K562 (cell line): ENCODE results near the gene ZNF641. TPM values are rescaled to one million over a fixed set of nuclear protein-coding genes. Genes with fewer than 3 reads are reported as not detected.

Experiments used
- ATAC-seq: fragments of 200-7000 bp; cut with Tn5 transposase; 3 replicates; pipeline ENCODE4 v1.9.1; 2020; ENCODE audit warnings: moderate library complexity
- BruUV-seq: library from RNA; stranded (reverse); fragments of 400-500 nt; replicated peaks from 2 replicates; lab custom pipeline; 2021; lab: Mats Ljungman, UMichigan
- CTCF ChIA-PET: fragments of 300-600 bp; formaldehyde crosslinking; extraction: SDS; loops from one replicate; lab custom pipeline; 2021; ENCODE audit warnings: low intra/inter-chr PET ratio; lab: Yijun Ruan, JAX
- POLR2A ChIA-PET: fragments of 300-600, 350-650 bp; sonication (Branson Sonifier 250); formaldehyde crosslinking; extraction: SDS; loops from one replicate; lab custom pipeline; 2021; ENCODE audit warnings: antibody characterized with exemption, inconsistent platforms; lab: Yijun Ruan, JAX
- DNase-seq, 4 experiments: peaks; one replicate each; pipeline versions ENCODE4 v3.0.0 to v3.0.0-alpha.2; 2011 to 2018; ENCODE audit warnings: low spot score in 3 of 4, mixed read lengths in 3 of 4; ENCODE audit errors: extremely low read depth in 1 of 4
- FAIRE-seq: peaks from 2 replicates; lab custom pipeline; 2011; peaks lifted over from hg19 to GRCh38; lab: Jason Lieb, UNC
- H2AFZ ChIP-seq: 2 replicates; pipeline ENCODE4 v1.6.0; 2011; ENCODE audit warnings: low read depth, low read length, control low read depth, inconsistent platforms
- H3K27ac ChIP-seq: fragments of 200-600 bp; 3 replicates; pipeline ENCODE4 v1.8.0; 2011; ENCODE audit warnings: low read depth, mild to moderate bottlenecking, control low read depth, inconsistent platforms, low read length, moderate library complexity, mixed read lengths; ENCODE audit errors: extremely low read depth
- H3K27me3 ChIP-seq, 2 experiments: fragments of 300-600 bp in 1 of 2; 2 replicates in 1 of 2; 3 replicates in 1 of 2; pipeline versions ENCODE4 v1.6.0 to v1.8.0; 2011; ENCODE audit warnings: inconsistent platforms in 2 of 2, low read length in 2 of 2, mild to moderate bottlenecking in 1 of 2, mixed read lengths in 1 of 2, moderate library complexity in 1 of 2; ENCODE audit not compliant: control insufficient read depth in 2 of 2, insufficient read depth in 2 of 2
- H3K36me3 ChIP-seq: fragments of 300-600 bp; 3 replicates; pipeline ENCODE4 v1.8.0; 2011; ENCODE audit warnings: mild to moderate bottlenecking, low read length, inconsistent platforms; ENCODE audit not compliant: control insufficient read depth, insufficient read depth
- H3K4me1 ChIP-seq, 2 experiments: fragments of 200-600 bp in 1 of 2; replicated peaks in 1 of 2; 2 replicates in 1 of 2; 3 replicates in 1 of 2; pipeline versions ENCODE4 v1.5.1 to v1.8.0; 2011; ENCODE audit warnings: inconsistent platforms in 2 of 2, low read length in 2 of 2, mild to moderate bottlenecking in 1 of 2, mixed read lengths in 1 of 2, moderate library complexity in 1 of 2; ENCODE audit not compliant: control insufficient read depth in 2 of 2, insufficient read depth in 2 of 2
- H3K4me2 ChIP-seq: 2 replicates; pipeline ENCODE4 v1.6.1; 2011; ENCODE audit warnings: low read length, control low read depth, inconsistent platforms, mixed read lengths; ENCODE audit not compliant: insufficient read depth
- H3K4me3 ChIP-seq: fragments of 200-600 bp; sonication (generic), shearing (Covaris generic); 2 replicates; pipeline ENCODE4 v1.5.1; 2016; ENCODE audit warnings: control low read depth, inconsistent platforms
- H3K79me2 ChIP-seq: fragments of 200-600 bp; 3 replicates; pipeline ENCODE4 v1.8.0; 2011; ENCODE audit warnings: low read length, inconsistent platforms; ENCODE audit not compliant: control insufficient read depth, insufficient read depth
- H3K9ac ChIP-seq, 2 experiments: 2 replicates each; pipeline versions ENCODE4 v1.6.0 to v1.6.1; 2011; ENCODE audit warnings: low read depth in 2 of 2, low read length in 2 of 2, control low read depth in 1 of 2, inconsistent platforms in 1 of 2, mild to moderate bottlenecking in 1 of 2, mixed read lengths in 1 of 2; ENCODE audit not compliant: insufficient read depth in 1 of 2
- H3K9me1 ChIP-seq: one replicate; pipeline ENCODE4 v1.6.0; 2011; ENCODE audit warnings: inconsistent platforms, mild to moderate bottlenecking, low read length, moderate library complexity; ENCODE audit not compliant: control insufficient read depth, insufficient read depth
- H3K9me3 ChIP-seq: replicated peaks from 2 replicates; pipeline ENCODE4 v1.5.1; 2011; ENCODE audit warnings: low read depth, low read length, inconsistent platforms; ENCODE audit not compliant: control insufficient read depth, insufficient read depth
- H4K20me1 ChIP-seq: replicated peaks from 2 replicates; pipeline ENCODE4 v1.6.1; 2011; ENCODE audit warnings: low read length, inconsistent platforms, mixed read lengths; ENCODE audit not compliant: control insufficient read depth, insufficient read depth
- ASH1L ChIP-seq: fragments of 450-650 bp; IDR thresholded peaks from 2 replicates; pipeline ENCODE4 v1.6.1; 2018; ENCODE audit warnings: borderline replicate concordance, mild to moderate bottlenecking, low read depth; ENCODE audit not compliant: partially characterized antibody
- BMI1 ChIP-seq: fragments of 150-350 bp; IDR thresholded peaks from 2 replicates; pipeline ENCODE4 v1.6.1; 2014; ENCODE audit warnings: low read length
- CEBPB ChIP-seq: fragments of 450-650 bp; IDR thresholded peaks from 2 replicates; pipeline ENCODE4 v1.6.1; 2016; ENCODE audit warnings: missing genetic modification characterization, missing compliant biosample characterization
- CHD1 ChIP-seq: fragments of 200-600 bp; sonication (generic); IDR thresholded peaks from one replicate; pipeline ENCODE4 v1.6.1; 2012; ENCODE audit warnings: mild to moderate bottlenecking, moderate library complexity, low read length, inconsistent platforms
- ERF ChIP-seq: fragments of 450-650 bp; formaldehyde crosslinking; IDR thresholded peaks from 2 replicates; pipeline ENCODE4 v1.4.0; 2020; ENCODE audit warnings: mild to moderate bottlenecking, mixed read lengths
- KDM2B ChIP-seq: fragments of 250-450 bp; sonication (Bioruptor Pico); IDR thresholded peaks from 2 replicates; pipeline ENCODE4 v1.8.0; 2021; ENCODE audit warnings: mild to moderate bottlenecking, moderate library complexity
- MCM2 ChIP-seq: fragments of 450-650 bp; IDR thresholded peaks from 2 replicates; pipeline ENCODE4 v1.6.1; 2017; ENCODE audit warnings: low read depth, mild to moderate bottlenecking
- NR3C1 ChIP-seq: sonication (generic); formaldehyde crosslinking; IDR thresholded peaks from 2 replicates; pipeline ENCODE4 v1.8.1; 2022; ENCODE audit warnings: missing genetic modification reagents
- SRF ChIP-seq, 2 experiments: fragments of 250-450, 450-650 bp in 1 of 2; sonication (Bioruptor Pico) in 1 of 2; sonication (generic) in 1 of 2; formaldehyde crosslinking; IDR thresholded peaks; 2 replicates each; pipeline versions ENCODE4 v1.5.0 to v1.5.1; 2020 to 2022; ENCODE audit warnings: mild to moderate bottlenecking in 1 of 2, missing genetic modification reagents in 1 of 2
- STAG1 ChIP-seq: sonication (generic); formaldehyde crosslinking; IDR thresholded peaks from 2 replicates; pipeline ENCODE4 v1.5.0; 2020; ENCODE audit warnings: missing genetic modification reagents, borderline replicate concordance
- ZNF134 ChIP-seq: fragments of 250-450 bp; sonication (Bioruptor Pico); conservative IDR thresholded peaks from 2 replicates; pipeline ENCODE4 v1.4.0; 2020
- WGBS: fragments of 100-300 bp; shearing (Covaris generic); methylation state at CpG from one replicate; pipeline ENCODE4 v1.1.6; 2016; ENCODE audit warnings: low coverage, mixed read lengths; ENCODE audit not compliant: insufficient coverage; ENCODE audit errors: missing lambda C conversion rate; 5-methylcytosine and 5-hydroxymethylcytosine counted together
- in situ Hi-C: fragments of 300-500 bp; cut with MboI; formaldehyde crosslinking; loops from 4 replicates; pipeline ENCODE4 v1.15.0; 2018; ENCODE audit warnings: inconsistent platforms, mixed read lengths
- intact Hi-C: fragments of 100-400 bp; cut with micrococcal nuclease; formaldehyde crosslinking; loops from 2 replicates; pipeline ENCODE4 v1.14.2; 2022
- polyA plus RNA-seq, 8 experiments: library from polyadenylated mRNA; depleted of rRNA in 4 of 8; stranded (reverse) in 5 of 8; unstranded in 3 of 8; fragments of >200 nt; fragmentation: Nextera tagmentation in 2 of 8; fragmentation: Illumina TruSeq in 1 of 8; extraction: Ambion mirVana in 2 of 8; extraction: Trizol in 1 of 8; gene quantifications; 2 replicates each; pipeline versions ENCODE4 v1.2.1 to v1.2.3, GENCODE V29; 2011 to 2014; ENCODE audit warnings: inconsistent platforms in 1 of 8, missing spikeins in 1 of 8
- total RNA-seq, 7 experiments: library from RNA; depleted of rRNA in 6 of 7; stranded (reverse); fragments of >200 nt in 6 of 7; fragmentation: Illumina TruSeq in 2 of 7; extraction: Trizol in 2 of 7; gene quantifications; 2 replicates each; pipeline versions ENCODE4 v1.2.1 to v1.2.3, GENCODE V29; 2011 to 2021; ENCODE audit warnings: low replicate concordance in 1 of 7
- TF ChIP-seq, protein P1 (sequence below): fragments of 450-650 bp; IDR thresholded peaks from 2 replicates; pipeline ENCODE4 v1.6.1; 2018; ENCODE audit not compliant: partially characterized antibody
- TF ChIP-seq, protein P2 (sequence below), 2 experiments: fragments of 450-650 bp; IDR thresholded peaks; 2 replicates each; pipeline ENCODE4 v1.6.1; 2016
- TF ChIP-seq, protein P3 (sequence below): fragments of 250-450 bp; sonication (Bioruptor Pico); IDR thresholded peaks from 2 replicates; pipeline ENCODE4 v1.8.0; 2022; ENCODE audit warnings: moderate library complexity, mild to moderate bottlenecking, inconsistent platforms
- TF ChIP-seq, protein P4 (sequence below): sonication (generic); formaldehyde crosslinking; IDR thresholded peaks from 2 replicates; pipeline ENCODE4 v1.8.0; 2022; ENCODE audit warnings: mild to moderate bottlenecking, missing genetic modification reagents

ZNF641 gene
- total and polyA plus RNA-seq, 9 of the 15 experiments (the other 6 are each of a cell fraction or from before 2014, with no cell fraction given): 2.5 to 15.6 (median 9.2) TPM

DNA sequence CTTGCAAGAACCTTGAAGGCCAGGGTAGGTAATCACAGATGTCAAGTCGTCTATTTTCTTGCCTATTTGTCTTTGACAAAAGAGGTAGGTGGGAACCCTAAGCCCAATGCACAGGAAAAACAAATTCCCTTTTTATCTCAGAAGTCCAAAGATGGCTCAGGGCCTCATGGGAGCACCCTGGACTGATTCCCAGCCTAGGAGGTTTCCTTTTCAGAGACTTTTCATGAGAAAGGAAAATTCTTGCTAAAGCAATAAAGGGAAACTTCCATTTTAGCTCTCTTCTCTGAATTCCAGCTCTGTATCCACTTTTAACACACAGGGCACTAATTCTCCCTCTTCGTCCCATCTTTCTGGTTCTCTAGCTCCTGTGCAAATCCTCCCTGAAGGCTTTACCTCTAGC lies 1.2 kb downstream of the ZNF641 start:
- Histone ChIP-seq H4K20me1 (no peaks in the 10 kb centered on the region), H3K36me3 (peaks cover 35% of the 10 kb centered on the region; the same call in 2 of the 3 replicates), H2AFZ (no peak overlapping the region), H3K4me3 (no peak overlapping the region), H3K9me1 (no peaks in the 10 kb centered on the region), H3K9ac (peak overlapping the region in 1 of 2 experiments; percentile 81; a peak in 1 of 4 replicates), H3K27ac (no peak overlapping the region), H3K4me2 (no peak overlapping the region), H3K79me2 (peaks cover 6% of the 10 kb centered on the region; the same call in 2 of the 3 replicates), H3K9me3 (no peaks in the 10 kb centered on the region), H3K27me3 (no peaks in the 10 kb centered on the region), H3K4me1 (peaks cover 8 to 19% of the 10 kb centered on the region in 2 experiments; a peak in 4 of 5 replicates)
- in situ Hi-C loops: no loop called here
- ChIA-PET CTCF (interaction anchor here (0.6 kb wide), 1 partner anchor 1657 kb away, joined by 4 read pairs; no protein-coding TSS in a partner anchor), POLR2A (interaction anchor here (0.7 to 1.4 kb wide), 2 partner anchors 8 to 1297 kb away, joined by 3 to 5 read pairs; no protein-coding TSS in a partner anchor)
- DNase-seq (no peak), FAIRE-seq (no peak), ATAC-seq (no peak)
- 43% methylated on average over 2 of the region's 2 CpGs for WGBS
- intact Hi-C loops: no loop called here
- BruUV-seq: TSS peak; percentile 39
- TF ChIP-seq STAG1 (CRISPR knock-in tag): no peak
- no peak for TF ChIP-seq ERF (CRISPR knock-in tag)
- TF ChIP-seq, protein P1, sequence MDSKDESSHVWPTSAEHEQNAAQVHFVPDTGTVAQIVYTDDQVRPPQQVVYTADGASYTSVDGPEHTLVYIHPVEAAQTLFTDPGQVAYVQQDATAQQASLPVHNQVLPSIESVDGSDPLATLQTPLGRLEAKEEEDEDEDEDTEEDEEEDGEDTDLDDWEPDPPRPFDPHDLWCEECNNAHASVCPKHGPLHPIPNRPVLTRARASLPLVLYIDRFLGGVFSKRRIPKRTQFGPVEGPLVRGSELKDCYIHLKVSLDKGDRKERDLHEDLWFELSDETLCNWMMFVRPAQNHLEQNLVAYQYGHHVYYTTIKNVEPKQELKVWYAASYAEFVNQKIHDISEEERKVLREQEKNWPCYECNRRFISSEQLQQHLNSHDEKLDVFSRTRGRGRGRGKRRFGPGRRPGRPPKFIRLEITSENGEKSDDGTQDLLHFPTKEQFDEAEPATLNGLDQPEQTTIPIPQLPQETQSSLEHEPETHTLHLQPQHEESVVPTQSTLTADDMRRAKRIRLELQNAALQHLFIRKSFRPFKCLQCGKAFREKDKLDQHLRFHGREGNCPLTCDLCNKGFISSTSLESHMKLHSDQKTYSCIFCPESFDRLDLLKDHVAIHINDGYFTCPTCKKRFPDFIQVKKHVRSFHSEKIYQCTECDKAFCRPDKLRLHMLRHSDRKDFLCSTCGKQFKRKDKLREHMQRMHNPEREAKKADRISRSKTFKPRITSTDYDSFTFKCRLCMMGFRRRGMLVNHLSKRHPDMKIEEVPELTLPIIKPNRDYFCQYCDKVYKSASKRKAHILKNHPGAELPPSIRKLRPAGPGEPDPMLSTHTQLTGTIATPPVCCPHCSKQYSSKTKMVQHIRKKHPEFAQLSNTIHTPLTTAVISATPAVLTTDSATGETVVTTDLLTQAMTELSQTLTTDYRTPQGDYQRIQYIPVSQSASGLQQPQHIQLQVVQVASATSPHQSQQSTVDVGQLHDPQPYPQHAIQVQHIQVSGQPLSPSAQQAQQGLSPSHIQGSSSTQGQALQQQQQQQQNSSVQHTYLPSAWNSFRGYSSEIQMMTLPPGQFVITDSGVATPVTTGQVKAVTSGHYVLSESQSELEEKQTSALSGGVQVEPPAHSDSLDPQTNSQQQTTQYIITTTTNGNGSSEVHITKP: no peak
- TF ChIP-seq, protein P2, sequence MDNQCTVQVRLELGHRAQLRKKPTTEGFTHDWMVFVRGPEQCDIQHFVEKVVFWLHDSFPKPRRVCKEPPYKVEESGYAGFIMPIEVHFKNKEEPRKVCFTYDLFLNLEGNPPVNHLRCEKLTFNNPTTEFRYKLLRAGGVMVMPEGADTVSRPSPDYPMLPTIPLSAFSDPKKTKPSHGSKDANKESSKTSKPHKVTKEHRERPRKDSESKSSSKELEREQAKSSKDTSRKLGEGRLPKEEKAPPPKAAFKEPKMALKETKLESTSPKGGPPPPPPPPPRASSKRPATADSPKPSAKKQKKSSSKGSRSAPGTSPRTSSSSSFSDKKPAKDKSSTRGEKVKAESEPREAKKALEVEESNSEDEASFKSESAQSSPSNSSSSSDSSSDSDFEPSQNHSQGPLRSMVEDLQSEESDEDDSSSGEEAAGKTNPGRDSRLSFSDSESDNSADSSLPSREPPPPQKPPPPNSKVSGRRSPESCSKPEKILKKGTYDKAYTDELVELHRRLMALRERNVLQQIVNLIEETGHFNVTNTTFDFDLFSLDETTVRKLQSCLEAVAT (IDR thresholded peaks at IDR 0.05): no peak
- TF ChIP-seq ZNF134 (CRISPR knock-in tag): no peak
- TF ChIP-seq BMI1: no peak
- no peak for TF ChIP-seq SRF (CRISPR knock-in tag; IDR thresholded peaks at IDR 0.05)
- TF ChIP-seq MCM2: no peak
- TF ChIP-seq CEBPB (tag): no peak
- TF ChIP-seq, protein P3, sequence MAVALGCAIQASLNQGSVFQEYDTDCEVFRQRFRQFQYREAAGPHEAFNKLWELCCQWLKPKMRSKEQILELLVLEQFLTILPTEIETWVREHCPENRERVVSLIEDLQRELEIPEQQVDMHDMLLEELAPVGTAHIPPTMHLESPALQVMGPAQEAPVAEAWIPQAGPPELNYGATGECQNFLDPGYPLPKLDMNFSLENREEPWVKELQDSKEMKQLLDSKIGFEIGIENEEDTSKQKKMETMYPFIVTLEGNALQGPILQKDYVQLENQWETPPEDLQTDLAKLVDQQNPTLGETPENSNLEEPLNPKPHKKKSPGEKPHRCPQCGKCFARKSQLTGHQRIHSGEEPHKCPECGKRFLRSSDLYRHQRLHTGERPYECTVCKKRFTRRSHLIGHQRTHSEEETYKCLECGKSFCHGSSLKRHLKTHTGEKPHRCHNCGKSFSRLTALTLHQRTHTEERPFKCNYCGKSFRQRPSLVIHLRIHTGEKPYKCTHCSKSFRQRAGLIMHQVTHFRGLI (CRISPR knock-in tag): no peak
- TF ChIP-seq NR3C1 (CRISPR knock-in tag): no peak
- TF ChIP-seq ASH1L: no peak
- TF ChIP-seq CHD1: no peak
- TF ChIP-seq KDM2B: no peak
- TF ChIP-seq, protein P4, sequence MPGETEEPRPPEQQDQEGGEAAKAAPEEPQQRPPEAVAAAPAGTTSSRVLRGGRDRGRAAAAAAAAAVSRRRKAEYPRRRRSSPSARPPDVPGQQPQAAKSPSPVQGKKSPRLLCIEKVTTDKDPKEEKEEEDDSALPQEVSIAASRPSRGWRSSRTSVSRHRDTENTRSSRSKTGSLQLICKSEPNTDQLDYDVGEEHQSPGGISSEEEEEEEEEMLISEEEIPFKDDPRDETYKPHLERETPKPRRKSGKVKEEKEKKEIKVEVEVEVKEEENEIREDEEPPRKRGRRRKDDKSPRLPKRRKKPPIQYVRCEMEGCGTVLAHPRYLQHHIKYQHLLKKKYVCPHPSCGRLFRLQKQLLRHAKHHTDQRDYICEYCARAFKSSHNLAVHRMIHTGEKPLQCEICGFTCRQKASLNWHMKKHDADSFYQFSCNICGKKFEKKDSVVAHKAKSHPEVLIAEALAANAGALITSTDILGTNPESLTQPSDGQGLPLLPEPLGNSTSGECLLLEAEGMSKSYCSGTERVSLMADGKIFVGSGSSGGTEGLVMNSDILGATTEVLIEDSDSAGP (CRISPR knock-in tag): no peak
